HG03575 (cell line): ENCODE measurements around the gene PRDM11.

Experiments
- ATAC-seq: cut with Tn5 transposase; IDR thresholded peaks from one replicate; pipeline ENCODE4 v1.9.1; 2021; ENCODE audit not compliant: unreplicated experiment, insufficient number of reproducible peaks, low FRiP score; ENCODE audit errors: extremely low read depth

PRDM11 gene

DNA sequence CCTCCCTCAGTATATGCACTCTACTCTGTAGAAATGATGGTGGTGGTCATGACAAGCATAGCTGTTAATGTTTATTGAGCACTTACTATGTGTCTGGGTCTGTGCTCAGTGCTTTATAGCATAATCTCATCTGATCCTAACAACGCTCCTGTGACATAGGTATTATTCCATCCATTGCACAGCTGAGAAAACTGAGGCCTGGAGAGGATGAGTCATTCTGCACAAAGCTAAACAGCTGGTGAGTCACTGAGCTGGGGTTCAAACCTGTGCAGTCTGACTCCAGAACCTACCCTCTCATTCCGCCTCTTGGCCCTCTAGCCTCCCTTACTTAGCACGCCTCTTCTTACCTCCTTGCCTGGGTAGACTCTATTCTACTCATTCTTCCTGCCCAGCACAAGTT, 41.7 kb downstream of the PRDM11 start:
- no peak for ATAC-seq

DNA sequence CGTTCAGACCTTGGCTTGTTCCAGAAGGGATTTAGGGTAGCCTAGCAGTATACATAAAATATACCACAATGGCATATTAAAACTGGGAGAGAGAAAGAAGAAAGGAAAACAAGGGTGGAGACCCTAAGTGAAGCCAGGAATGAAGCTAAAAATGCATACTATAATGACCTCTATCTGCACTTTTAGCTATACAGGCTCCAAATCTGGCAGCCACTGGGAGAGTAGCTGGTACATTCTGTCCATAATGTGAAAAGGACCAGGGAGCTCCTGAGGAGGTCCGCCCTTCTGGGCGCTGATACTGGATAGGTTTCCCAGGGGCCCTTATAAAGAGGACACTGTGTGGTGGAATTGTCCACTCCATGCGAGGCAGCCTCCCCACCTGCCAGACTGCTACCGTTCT, 42.8 kb downstream of the PRDM11 start:
- no peak for ATAC-seq

DNA sequence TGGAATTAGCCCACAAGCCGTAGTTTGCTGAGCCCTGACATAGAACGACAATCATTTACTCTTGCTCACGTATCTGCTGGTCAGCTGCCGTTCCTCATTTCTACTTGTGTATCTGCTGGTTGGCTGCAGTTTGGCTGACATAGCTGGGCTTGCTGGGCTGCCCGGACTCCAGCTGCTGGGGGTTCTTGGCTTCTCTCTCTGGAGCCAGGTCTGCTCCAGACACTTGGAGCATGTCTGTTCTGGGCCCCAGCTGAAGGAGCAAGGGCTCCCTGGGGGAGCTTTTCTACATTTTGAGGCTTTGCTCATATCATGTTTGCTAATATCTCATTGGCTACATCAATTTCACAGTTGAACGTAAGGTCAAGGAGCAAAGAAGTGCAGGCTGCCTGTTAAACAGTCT, 47.3 kb downstream of the PRDM11 start:
- no peak for ATAC-seq

DNA sequence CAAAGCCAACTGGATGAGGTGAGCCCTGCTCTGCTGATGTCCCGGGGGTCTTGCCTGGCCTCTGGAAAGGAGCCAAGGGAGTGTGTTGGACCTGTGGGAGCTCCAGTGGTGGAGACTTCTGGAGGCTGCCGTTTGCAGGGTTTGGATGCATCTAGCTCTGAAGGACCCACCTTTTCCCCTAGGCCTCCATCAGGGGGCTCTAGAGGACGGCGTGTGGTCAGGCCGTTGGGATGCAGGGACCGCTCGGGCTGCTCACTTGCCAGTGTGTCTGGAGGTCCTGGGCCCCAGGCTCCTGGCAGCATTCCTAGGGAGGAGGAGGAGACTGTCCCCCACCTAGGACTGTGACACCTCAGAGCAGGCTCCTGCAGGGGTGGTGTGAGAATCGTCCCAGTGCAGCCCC, 58.3 kb downstream of the PRDM11 start:
- no peak for ATAC-seq

DNA sequence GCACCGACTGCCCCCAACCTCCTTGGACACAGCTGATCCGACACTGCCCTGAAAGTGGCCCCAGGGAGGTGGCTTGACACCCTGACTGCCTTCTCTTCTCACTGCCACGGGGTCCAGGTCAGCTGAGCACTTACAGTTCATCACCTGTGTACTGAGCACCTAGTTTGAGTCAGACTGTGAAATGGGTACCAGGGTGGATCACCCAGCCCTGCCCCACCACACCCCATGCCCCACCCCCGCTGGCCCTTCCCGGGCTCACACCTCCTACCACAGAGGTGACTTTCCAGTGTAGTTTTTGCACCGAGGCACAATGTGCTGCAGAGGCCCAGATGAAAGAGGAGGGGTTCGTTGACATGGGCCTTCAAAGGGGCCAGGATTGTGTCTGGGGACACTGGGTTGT, 59.5 kb downstream of the PRDM11 start:
- ATAC-seq = no peak

DNA sequence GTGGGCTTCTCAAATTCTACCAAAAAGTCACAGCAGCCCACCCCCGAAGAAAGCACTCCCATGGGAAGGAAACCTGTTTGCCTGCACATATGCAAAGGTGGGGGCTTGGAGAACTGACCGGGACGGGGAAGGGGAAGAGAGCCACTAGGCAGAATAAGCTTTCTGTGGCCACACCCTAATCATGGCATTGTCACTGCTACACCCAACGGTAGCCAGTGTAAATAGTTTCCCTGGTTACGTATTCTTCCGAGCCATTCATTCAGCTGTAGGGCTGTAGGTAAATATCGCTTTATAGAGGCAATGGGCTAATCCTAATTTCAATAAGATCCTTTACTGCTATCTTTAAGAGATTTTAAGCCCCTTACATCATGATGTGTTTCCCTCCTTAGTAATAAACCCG, 61.7 kb downstream of the PRDM11 start:
- no peak for ATAC-seq

DNA sequence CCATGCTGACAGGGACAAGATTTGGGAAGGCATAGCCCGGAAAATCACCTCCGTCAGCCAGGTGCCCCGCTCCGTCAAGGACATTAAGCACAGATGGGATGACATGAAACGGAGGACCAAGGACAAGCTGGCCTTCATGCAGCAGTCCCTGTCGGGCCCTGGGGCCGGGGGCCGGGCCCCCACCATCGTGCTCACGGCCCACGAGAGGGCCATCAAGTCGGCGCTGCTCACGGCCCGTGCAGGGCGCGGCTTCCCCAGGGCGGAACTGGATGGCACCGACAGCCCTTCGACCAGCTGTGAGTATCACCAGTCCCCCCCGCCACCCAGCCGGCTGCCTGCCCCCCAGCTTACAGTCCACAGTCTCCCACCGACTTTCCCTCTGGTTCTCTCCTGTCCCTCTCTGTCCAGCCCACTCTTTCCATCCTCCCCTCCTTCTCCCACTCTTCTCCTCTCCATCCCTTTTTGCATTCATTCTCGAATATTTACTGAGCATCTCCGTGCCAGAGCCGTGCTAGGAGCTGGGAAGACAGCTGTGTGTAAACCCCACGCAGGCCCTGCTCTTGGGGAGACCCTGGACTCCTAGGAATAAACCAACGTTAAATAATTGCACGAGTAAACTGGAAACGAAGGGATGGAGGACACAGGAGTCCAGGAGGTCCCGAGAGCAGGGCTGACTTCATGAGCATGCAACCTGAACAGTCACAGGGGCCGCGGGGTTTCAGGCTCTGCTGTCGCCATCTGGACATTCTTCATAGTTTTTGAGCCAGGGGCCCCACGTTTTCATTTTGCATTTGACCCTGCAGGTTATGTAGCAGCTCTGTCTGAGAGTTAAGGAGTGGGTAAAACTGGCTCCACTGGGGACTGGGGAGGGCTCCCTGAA, 62.8 kb downstream of the PRDM11 start:
- ATAC-seq = no peak

DNA sequence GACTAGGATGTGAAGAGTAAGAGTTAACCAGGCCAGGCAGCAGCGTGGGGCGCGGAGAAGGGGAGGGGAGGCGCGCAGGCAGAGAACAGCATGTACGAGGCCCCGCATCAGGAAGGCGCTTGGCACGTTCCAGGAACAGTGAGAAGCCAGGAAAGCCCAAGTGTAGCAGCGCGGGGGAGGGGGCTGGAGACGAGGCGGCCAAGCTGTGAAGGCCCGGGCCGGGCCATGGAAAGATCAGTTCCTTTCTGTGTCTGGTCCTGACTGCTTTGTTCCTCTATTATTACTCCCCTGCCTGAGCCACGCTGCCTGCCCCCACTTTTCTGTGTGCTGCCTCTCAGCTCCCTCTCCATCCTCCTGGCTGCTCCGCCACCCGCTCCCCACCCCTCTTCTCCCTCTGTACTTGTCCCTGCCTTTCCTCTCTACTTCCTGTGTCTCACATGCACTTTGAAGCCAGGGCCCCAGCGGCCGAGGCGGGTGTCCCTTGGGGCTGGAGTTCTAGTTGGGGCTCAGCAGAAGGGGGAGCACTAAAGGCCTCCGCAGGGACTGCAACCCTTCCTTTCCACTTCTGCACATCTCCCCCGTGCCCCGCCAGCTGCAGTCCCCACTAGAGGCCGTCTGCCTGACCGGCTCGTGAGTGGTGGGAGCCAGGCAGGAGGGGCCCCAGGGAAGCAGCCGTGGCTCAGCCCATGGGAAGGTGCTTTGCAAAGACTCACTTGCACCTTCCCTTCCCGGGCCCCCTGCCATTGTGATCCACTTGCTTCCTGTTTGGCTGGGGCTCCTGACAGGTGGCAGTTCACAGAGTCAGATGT, 63.7 kb downstream of the PRDM11 start:
- ATAC-seq = no peak

DNA sequence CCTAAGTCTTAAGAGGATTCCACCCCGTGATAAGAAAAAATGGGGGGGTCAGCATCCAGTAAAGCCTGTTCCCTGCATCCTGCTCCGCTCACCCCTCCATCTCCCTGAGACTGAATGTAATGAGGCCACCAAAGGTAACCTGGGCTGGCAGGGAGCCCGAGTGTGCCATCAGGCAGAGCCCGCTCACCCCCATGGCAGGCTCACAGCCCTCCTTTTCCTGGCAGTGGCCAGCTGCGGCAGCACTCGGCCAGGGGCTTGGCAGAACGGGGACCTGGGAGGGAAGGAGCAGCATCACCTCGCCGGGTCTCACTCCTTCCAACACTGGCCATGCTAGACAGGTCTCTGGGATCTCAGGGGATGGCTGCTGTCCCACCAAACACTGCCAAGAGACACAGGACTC, 64.4 kb downstream of the PRDM11 start:
- ATAC-seq = no peak

DNA sequence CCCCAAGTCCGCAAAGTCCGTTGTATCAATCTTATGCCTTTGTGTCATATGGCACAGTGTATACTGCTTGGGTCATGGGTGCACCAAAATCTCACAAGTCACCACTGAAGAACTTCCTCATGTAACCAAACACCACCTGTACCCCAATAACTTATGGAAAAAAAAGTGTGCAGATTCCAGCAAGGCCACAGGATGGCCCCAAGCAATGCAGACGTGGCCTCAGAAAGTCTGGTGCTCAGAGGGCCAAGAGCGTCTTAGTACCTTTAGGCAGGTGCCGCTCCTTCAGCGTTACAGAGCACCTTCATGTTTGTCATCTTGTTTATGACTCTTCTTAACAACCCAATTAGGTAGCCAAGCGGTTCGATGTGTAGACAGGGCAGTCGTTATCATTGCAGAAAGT, 65.3 kb downstream of the PRDM11 start:
- ATAC-seq = no peak

DNA sequence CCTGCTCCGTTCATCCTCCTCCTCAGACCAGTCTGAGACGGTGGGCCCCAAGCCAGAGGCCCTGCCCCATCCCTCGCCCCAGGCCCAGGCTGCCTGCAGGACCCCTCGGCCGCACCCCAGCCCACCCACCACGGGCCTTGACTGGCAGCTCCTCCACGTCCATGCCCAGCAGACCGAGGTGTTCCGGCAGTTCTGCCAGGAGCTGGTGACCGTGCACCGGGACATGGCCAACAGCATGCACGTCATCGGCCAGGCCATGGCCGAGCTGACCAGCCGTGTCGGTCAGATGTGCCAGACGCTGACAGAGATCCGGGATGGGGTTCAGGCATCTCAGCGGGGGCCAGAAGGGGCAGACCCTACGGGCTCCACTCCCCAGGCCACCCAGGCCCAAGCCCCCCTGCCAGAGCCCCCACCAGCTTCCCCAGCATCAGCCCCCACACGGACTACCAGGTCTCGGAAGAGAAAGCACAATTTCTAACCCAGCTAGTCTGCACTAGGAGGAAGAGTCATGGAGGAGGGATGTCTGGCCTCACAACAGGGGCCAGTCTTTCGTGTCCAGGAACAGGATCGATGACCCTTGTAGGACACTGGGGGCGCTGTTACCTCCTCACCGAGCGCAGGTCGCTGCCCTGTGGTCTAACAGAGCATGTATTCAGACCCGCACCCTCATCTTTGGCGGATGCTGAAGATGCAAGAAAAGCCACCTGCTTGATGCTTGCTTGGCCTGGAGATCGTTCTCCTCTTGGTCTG, 66.3 kb downstream of the PRDM11 start:
- no peak for ATAC-seq

DNA sequence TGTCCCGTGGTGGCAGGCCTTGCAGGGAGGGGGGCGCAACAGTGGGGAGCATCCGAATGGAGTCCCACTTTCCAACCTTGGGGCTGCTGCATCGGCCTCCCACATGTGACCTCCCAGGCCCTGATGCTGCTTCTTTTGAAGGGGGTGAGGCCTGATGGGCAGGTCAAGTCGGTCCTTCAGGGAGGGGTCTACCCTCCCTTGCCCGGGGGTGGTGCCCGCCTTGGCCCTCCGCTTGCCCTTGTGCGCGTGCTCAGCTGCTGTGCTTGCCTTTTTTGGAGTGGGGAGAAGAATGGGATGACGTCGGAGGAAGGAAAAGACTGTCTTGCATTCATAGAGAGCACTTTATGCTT, 66.9 kb downstream of the PRDM11 start:
- ATAC-seq = no peak

DNA sequence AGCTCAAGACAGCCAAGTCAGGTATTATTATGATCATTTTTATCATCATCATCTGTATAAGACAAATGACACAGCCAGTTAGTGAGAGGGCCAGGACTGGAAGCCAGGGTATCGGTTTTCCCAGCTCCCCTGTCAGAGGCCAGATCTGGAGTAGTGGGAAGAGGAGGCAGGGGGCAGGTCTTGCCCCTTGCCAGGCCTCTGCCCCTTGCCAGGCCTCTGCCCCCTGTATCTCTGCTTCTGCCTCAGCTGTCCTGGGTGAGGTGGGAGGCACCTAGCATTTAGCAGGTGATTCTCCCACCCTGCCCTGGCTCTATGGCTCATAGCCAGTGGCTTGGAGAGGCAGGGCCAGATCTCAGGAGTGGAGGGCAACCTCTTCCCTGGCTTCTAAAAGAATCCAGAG, 67.3 kb downstream of the PRDM11 start:
- ATAC-seq = no peak

DNA sequence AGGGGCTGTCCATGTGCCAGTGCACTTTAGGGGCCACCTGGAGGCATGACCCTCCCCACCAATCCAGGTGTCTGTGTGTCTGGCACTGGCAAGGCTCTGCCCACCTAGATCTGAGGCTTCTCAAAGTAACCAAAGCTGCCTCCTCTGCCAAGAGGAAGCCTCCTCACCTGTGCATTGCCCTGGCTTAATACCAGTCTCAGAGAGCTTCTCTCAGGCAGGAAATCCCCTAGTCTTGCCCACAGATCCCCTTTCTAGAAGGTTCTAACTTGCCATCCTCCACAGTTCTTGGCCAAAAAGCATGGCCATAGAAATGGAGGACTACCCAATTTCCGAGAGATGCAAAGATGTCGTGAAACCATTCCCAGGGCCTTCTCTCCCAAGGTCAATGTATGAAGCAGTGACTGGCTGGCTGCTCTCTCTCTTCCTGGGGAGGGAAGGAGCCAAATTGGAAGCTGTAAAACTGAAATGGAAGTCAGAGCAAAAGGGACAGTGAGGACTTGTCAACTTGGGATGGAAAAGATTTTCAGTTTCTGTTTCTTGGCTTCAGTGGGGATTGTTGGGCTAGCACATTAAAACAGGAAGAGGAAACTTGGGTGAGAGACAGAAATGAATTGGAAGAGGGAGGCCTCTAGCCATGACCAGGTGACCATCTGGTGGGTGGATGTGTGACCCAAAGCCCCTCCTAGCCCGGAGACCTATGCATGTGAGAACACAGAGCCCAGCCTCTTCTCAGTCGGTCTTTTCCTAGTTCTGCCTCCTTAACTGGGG, 68.8 kb downstream of the PRDM11 start:
- ATAC-seq = no peak

DNA sequence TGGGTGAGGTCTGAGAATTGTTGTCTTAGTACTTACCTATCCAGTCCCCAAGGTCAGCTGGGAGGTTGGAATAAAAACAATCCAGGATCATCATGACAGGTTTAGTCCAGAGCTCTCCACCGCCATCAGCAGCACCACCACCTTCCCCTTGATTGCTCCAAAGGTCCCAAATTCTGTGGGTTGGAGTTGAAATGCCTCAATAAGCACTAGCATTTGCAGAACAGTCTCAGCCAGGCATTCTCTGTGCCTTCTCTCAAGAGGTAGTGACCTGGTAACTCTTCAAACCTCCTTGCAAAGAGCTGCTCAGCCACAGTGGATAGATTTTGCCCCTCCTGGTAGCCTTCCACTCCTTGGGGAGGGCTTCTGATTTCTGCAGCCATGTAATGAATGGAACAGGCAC, 69.6 kb downstream of the PRDM11 start:
- no peak for ATAC-seq

DNA sequence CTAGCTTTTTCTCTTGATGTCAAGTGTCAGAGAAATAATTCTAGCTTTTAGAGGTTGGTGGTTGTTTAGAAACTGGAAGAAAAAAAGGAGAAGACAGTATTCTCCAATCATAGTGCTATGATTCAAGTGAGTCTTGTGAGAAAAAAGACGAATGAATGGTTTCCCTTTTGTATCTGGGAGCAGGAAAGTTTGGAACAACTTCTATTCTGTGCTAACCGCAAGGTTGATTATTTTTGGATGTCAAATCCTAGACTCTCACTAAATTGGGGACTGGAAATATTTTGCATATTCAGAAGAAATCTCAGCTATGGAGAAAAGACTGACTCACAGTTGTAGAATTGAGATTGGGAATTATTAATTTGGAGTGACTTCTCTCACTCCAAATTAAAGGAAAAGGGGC, 70.5 kb downstream of the PRDM11 start:
- no peak for ATAC-seq

DNA sequence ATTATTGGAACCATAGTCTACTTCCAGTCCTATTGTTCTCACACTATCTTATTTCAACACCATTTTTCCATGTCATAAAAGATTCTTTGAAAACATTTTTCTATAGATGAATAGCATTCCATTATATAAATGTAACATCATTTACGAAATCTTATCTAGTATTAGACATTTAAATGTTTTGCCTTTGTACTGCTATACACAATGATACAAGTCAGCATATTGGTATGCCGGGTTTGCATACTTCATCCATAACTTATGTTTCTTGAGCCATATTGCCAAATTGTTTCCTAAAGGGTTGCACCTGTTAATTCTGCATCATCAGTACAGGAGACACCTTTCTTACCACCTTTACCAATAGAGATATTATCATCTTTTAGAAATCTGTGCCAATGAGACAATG, 71.6 kb downstream of the PRDM11 start:
- ATAC-seq = no peak

DNA sequence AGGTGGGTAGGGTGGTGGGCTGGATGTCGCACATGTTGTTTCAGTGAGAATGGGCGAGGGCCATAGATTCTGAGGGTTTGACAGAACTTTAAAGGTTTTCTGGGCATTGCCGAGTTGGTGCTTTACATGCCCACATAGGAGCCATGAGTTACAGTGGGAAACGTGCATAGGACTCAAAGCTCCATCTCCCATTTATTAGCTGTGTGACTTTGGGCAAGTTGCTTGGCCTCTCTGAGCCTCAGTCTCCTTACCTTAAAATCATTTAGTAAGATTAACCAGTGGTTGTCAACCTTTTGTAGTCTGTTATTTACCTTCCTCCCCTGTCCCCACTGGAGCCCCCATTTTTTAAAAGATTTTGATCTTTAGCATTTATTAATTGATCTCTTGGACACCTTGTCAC, 72.3 kb downstream of the PRDM11 start:
- no peak for ATAC-seq

DNA sequence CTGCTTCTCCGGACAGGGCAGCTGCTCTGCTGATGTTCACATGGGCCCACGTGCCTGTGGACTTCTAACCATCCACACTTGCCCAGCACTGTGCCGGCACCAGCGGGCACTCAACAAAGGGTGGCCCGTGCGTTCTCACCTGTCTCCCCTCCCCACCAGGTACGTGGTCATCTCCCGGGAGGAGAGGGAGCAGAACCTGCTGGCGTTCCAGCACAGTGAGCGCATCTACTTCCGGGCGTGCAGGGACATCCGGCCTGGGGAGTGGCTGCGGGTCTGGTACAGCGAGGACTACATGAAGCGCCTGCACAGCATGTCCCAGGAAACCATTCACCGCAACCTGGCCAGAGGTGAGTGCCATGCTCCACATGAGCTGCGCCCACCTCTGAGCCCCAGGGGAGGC, 73.0 kb downstream of the PRDM11 start:
- no peak for ATAC-seq
